ENCODE data around the gene SERTAD4.
"Not testable (repeated sequence)": the region's sequence is repeated elsewhere in the genome, so short reads cannot be mapped to it uniquely, and the experiment has no call there.

Gene SERTAD4

DNA sequence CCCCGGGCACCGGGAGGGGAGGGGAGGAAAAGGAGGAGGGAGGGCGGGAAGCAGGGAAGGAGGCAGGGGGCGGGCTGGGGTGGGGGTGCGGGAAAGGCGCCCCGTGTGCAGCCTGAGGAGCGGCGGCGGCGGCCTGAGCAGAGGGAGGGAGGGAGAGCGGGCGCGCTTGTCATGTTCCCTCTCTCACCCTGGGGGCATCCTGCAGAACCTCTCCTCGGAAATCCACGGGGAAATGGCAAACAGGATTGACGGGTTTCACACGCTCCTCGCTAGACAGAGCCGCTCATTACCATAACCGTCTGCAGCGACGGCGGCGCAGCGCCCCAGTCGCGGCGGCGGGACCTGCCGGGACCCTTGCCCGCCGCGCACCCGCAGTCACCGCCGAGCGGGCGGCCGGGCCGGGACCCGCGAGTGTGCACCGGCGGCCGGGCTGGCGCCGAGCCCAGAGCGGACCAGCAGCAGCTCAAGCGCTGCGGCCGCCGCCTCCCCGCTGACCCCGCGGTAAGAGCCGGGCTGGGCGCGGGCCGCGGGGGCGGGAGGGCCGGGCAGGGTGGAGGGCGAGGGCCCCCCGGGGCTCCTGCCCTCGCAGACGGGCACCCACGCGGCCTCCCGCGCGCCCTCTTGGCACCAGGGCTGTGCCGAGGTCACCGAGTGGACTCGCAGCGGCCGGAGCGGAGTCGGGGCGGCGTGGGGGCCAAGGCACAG lies at the start of gene SERTAD4:
TSS of gene SERTAD4 (plus strand) at position 286 of the 705 bp plus-strand sequence. CDS start 5,165 bp downstream, outside the sequence.
- DNase-seq: no peak

- no peak for DNase-seq
Observed at GRCh38 chr1:210185063-210185462, 47.5 kb upstream of the SERTAD4 start.

GRCh38 chr1:210187849-210188606 lies 44.6 kb upstream of the SERTAD4 start:
- DNase-seq: not testable (repeated sequence)

DNA sequence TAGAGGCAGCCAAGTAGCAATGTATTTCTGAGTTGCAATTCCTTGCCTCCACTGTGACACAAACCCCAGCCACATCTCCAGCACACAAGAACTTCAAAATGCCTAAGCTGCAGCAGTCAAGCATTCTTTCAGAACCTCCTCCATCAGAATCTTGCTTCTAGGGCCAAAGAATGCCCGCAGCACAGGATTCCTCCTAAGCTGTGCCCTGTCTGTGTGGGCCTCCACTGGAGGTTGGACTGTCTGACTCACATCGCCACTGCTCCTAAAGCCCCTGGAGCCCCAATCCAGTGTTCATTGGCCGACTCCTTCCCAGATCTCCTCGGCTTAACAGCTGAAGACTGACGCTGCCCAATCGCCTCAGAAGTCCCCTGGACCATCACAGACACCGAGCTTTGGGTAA lies 43.2 kb upstream of the SERTAD4 start:
- no peak for DNase-seq

DNA sequence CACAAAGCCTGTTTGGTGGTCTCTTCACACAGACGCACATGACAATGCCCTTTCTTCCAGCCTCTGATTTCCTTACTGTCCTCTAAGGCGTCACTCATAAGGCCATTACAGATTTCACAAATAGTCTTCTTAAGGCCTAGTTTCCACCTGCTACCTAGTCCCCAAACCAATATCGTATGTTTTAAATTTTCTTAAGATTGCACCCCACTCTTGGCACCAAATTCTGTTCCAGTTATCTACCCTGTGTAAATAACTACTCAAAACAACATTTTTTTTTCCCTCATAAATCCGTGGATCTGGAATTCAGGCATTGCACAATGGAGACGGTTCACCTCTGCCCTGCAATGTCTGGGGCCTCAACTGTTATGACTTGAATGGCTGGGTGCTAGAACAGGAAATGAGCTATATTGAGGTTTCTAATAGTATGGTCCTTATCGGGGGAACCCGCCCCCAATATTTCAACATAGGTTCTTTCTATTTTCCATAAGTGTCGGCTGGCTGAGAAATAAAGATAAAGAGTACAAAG lies 36.9 kb upstream of the SERTAD4 start:
- DNase-seq: no peak

DNA sequence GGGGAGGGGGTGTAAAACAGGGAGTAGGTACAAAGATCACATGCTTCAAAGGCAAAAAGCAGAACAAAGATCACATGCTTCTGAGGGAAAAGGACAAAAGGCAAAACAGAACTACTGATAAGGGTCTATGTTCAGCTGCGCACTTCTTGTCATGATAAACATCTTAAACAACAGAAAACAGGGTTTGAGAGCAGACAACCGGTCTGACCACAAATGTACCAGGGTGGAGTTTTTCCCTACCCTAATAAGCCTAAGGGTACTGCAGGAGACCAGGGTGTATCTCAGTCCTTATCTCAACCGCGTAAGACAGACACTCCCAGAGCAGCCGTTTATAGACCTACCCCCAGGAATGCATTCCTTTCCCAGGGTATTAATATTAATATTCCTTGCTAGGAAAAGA lies 36.3 kb upstream of the SERTAD4 start:
- DNase-seq: peak; percentile 34

- DNase-seq: no peak
Observed at GRCh38 chr1:210198840-210199239, 33.8 kb upstream of the SERTAD4 start.

- DNase-seq: no peak
Observed at GRCh38 chr1:210200124-210200736, 32.4 kb upstream of the SERTAD4 start.

DNA sequence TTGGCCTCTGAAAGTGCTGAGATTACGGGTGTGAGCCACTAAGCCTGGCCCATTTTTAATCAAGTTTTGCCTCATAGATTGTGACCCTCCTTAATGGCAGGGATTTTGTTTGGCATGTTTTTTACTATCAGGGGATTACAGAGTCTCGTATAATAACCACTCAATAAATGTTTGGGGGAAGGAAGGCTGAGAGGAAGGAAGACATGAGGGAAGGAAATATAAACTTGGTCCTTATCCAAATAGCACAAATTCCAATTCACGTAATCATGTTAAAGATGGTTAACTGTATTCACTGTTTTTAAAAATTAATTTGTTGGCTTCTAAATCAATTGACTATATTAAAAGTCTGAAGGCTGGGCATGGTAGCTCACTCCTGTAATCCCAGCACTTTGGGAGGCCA lies 30.9 kb upstream of the SERTAD4 start:
- no peak for DNase-seq

DNA sequence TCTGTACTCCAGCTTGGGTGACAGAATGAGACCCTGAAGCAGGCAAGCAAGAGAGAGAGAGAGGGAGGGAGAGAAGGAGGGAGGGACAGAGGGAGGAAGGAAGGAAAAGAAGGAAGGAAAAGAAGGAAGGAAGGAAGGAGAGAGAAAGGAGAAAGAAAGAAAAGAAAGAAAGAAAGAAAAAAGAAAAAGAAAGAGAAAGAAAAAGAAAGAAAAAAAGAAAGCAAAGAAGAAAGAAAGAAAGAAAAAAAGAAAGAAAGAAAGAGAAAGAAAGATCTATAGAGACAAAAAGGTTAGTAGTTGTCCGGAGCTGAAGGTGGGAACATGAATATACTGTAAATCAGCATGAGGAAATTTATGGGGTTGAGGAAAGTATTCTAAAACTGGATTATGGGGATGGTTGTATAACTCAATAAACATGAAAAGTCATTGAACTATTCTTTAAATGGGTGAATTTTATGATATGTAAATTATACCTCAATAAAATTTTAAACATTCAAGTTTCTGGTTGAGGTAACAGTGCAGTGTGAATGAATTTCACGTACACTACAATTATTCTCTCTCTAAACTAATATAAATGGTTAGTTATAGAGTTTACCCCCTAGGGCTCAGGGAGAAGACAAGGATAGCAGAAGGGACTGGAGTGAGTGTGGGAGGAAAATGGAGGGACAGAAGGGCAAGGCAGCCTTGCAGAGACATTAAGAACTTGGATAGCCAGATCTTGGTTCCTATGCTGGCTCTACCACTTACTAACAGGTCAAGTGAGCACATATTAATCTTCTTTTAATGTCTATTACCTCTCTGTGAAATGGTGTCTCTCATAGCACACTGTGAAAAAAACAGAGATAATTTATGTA lies 24.8 kb upstream of the SERTAD4 start:
- DNase-seq: no peak

GRCh38 chr1:210213335-210213734 lies 19.3 kb upstream of the SERTAD4 start:
- no peak for DNase-seq

- DNase-seq: no peak
Observed at GRCh38 chr1:210214573-210215409, 17.8 kb upstream of the SERTAD4 start.

- DNase-seq: no peak
Observed at GRCh38 chr1:210217482-210217881, 15.1 kb upstream of the SERTAD4 start.

DNA sequence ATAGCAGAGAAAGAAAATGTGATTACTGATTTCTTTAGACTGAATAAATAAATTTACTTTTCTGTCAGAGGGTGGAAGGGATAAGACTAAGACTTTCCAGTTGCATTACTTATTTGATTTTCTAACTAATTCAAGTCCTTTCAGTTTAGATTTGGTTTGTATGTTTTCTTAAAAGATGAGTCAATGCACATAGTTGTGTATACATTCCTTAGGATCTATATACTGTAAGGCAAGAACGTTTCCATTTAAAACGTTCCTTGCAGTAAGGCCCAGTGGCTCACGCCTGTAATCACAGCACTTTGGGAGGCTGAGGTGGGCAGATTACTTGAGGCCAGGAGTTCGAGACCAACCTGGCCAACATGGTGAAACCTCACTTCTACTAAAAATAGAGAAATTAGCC lies 14.5 kb upstream of the SERTAD4 start:
- no peak for DNase-seq

DNA sequence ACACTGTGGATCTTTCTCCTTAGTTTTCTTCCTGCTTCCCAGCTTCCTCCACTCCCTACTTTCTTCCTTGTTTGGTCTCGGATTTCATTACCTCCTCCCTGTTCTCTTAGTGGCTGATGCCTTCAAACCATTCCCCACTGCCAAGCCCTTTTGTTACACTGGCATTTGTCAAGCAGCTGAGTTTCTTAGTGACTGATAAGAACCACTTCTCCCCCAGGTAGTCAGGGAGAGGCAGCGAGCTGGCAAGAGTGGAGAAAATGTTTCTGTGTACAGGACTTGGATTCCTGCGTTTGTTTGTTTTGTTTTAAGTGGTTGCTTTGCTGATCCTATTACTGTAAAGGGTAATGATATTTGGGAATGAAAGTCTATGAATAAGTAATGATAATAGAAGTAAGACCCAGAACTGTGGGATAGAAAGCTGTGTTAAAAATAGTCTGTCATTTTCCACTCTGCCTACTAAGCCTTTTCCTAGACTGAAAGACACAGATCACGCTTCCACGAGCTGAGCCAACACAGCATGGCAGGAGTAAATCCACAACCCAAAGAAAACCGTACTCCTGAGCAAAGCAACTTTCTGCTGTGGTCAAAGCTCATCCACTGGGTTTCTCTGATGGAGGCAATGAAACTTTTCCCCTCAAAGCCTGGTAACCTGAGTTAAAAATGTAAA lies 10.1 kb upstream of the SERTAD4 start:
- no peak for DNase-seq

DNA sequence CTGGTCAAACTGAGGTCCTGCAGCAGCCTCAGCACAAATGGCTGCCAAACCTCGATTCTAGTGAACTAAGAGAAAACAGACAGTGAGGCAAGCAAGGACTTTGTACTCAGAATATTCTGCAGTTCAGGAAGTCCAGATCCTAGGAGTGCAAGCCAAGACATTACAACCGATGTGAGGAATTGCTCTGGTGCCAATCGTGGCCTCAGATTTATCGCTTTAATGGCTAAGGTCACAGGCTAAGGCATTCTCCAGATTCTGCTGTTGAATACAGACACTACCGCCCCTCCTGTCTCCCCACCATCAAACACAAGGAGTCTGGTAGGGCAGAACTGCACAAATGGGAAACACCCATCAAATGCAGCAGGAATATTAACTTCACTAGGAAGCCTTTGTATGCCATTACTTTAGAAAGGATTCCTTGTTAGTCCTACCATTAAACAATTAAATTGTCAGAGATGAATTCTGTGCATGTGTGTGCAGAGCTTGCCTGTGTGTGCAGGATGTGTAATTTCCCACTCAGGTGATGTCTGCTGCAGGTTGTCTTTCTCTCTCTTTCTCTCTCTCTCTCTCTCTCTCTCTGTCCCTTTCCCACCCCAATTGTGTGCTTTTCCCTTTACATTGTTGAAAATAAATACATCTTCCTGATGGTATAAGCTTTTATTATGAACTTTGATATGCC lies 9.2 kb upstream of the SERTAD4 start:
- DNase-seq: no peak

DNA sequence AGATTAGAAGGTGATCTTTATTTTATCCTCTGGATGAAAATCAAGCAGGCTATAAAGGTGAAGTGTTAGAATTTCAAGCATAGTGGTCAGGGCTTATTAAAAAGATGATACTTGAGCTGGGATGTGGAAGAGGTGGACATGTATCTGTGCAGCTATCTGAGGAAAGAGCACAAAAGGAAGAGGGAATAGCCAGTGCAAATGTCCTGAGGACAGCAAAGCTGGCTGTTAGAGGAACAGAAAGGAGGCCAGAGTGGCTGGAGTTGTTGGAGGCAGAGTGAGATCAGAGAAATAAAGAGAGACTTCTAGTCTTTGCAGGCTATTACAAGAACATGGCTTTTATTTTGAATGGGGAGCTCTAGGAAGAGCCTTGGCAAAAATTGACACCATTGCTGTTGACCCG lies 4.4 kb upstream of the SERTAD4 start:
- DNase-seq: no peak

GRCh38 chr1:210230149-210230695 lies 2.4 kb upstream of the SERTAD4 start:
- DNase-seq: no peak

DNA sequence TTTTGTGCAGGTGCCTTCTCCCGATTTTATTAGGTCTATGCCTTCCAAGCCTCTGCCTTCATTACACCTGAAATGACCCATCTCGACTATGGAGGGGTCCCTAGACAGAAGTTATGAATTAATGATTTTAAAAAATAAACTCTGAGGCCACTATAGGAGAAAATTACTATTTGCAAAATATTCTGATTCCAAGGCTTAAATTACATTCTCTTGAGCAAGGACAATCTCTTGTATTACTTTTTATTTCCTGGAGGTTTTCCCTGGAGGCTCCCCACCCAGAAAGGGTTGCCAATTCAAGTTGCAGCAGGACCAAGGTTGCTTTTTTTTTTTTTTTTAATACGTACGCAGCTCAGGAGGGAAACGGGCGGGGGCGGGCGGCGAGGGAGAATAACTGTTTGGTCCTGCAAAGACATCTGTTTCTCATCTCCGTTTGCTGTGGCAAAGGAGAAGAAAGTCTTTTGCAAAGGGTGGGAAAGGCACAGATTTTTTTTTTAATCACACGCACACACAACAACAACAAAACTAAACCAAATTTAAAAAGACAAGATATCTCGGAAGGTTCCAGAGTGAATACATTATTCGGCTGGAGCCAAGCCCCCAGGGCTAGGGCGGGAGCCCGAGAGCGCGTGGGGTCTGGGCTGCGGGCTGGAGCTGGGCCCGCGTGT lies 618 bp upstream of the SERTAD4 start:
- no peak for DNase-seq

DNA sequence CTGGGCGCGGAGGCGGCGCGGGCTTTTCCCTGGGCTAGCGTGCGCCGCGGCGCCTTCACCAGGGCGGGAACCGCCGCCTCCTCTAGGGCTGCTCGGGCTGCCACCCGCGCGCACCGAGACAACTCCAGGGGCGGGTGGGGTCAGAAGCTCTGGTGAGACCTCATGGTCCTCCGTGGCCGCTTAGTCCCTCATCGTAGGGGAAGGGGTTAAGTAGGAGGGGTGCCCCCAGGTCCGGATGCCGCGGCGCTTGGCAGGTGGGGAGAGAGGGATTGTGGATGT lies 559 bp downstream of the SERTAD4 start:
- no peak for DNase-seq

Measured in OCI-M1 (cell line).